BJ (cell line): ENCODE measurements around the gene MT1M. TPM values are rescaled to one million over a fixed set of nuclear protein-coding genes. Genes with fewer than 3 reads are reported as not detected.
"Not testable (repeated sequence)": the region's sequence is repeated elsewhere in the genome, so short reads cannot be mapped to it uniquely, and the experiment has no call there.

Experiments used
- CTCF ChIA-PET: fragments of 350-600 bp; formaldehyde crosslinking; extraction: SDS; loops from one replicate; lab custom pipeline; 2021; ENCODE audit warnings: antibody characterized with exemption, inconsistent platforms; lab: Yijun Ruan, JAX
- POLR2A ChIA-PET: fragments of 300-600 bp; sonication (Branson Sonifier 250); formaldehyde crosslinking; extraction: SDS; loops from one replicate; lab custom pipeline; 2021; ENCODE audit warnings: antibody characterized with exemption; lab: Charles Lee
- DNase-seq: peaks from one replicate; pipeline ENCODE4 v3.0.0-alpha.2; 2011; ENCODE audit warnings: low read depth
- H3K27me3 ChIP-seq: 2 replicates; pipeline ENCODE4 v1.6.0; 2011; ENCODE audit warnings: low read length; ENCODE audit not compliant: control insufficient read depth, insufficient read depth
- H3K36me3 ChIP-seq: 2 replicates; pipeline ENCODE4 v1.5.1; 2011; ENCODE audit warnings: low read length; ENCODE audit not compliant: control insufficient read depth, insufficient read depth
- H3K4me3 ChIP-seq: 2 replicates; pipeline ENCODE4 v1.5.1; 2011; ENCODE audit warnings: low read depth, mild to moderate bottlenecking, control low read depth, low read length
- CTCF ChIP-seq: IDR thresholded peaks from 2 replicates; pipeline ENCODE4 v1.5.1; 2011; ENCODE audit warnings: low read depth, mild to moderate bottlenecking, control low read depth, inconsistent platforms, low read length, moderate library complexity; ENCODE audit not compliant: insufficient read depth
- polyA plus RNA-seq: library from polyadenylated mRNA; depleted of rRNA; stranded (reverse); fragments of >200 nt; gene quantifications from 2 replicates; pipeline ENCODE4 v1.2.3, GENCODE V29; 2011

Gene MT1M
- polyA plus RNA-seq, 1 experiment: 0.94 TPM

- POLR2A ChIA-PET: no interaction called here
- no peaks in the 10 kb centered on the region for H3K36me3 ChIP-seq
- CTCF ChIA-PET: interaction anchor here (1.2 kb wide), 1 partner anchor 34 kb away, joined by 3 read pairs; no protein-coding TSS in a partner anchor
- H3K4me3 ChIP-seq: no peak within 1 kb of the TSS
- H3K27me3 ChIP-seq: peaks cover 72% of the 10 kb centered on the region
- no peak for DNase-seq
- TF ChIP-seq CTCF: no peak
These were observed 35.4 kb downstream of the MT1M start, which contains the start of gene MT1G for GRCh38 chr16:56667581-56668571. MT1G (minus strand) TSS chr16:56668065; CDS start chr16:56667993, 72 bp downstream.

GRCh38 chr16:56669005-56669839, 36.8 kb downstream of the MT1M start, which contains the start of gene MT1H:
MT1H (plus strand) TSS chr16:56669814; CDS start chr16:56669885, 71 bp downstream.
- Histone ChIP-seq H3K4me3 (no peak within 1 kb of the TSS), H3K36me3 (no peaks in the 10 kb centered on the region), H3K27me3 (peaks cover 68% of the 10 kb centered on the region)
- ChIA-PET CTCF (interaction anchor here (1.2 kb wide), 1 partner anchor 33 kb away, joined by 3 read pairs; no protein-coding TSS in a partner anchor), POLR2A (interaction anchor here (0.6 kb wide), 1 partner anchor 12 kb away, joined by 16 read pairs; no protein-coding TSS in a partner anchor)
- no peak for TF ChIP-seq CTCF
- no peak for DNase-seq

- CTCF ChIA-PET: interaction anchor here (1.2 kb wide), 1 partner anchor 32 kb away, joined by 4 read pairs; no protein-coding TSS in a partner anchor
These were observed 37.6 kb downstream of the MT1M start for GRCh38 chr16:56669840-56670619.

GRCh38 chr16:56670620-56670934, 38.1 kb downstream of the MT1M start:
- POLR2A ChIA-PET: no interaction called here
- TF ChIP-seq CTCF: no peak
- DNase-seq: no peak
- H3K27me3 ChIP-seq: peaks cover 60% of the 10 kb centered on the region
- no peak overlapping the region for H3K4me3 ChIP-seq
- CTCF ChIA-PET: interaction anchor here (1.2 kb wide), 1 partner anchor 31 kb away, joined by 4 read pairs; no protein-coding TSS in a partner anchor
- no peaks in the 10 kb centered on the region for H3K36me3 ChIP-seq

More at GRCh38 chr16:56669840-56670619, 37.6 kb downstream of the MT1M start:
- H3K4me3 ChIP-seq: no peak overlapping the region
- TF ChIP-seq CTCF: no peak
- peaks cover 61% of the 10 kb centered on the region for H3K27me3 ChIP-seq
- POLR2A ChIA-PET: no interaction called here
- DNase-seq: no peak
- no peaks in the 10 kb centered on the region for H3K36me3 ChIP-seq

- DNase-seq, POLR2A ChIA-PET, H3K4me3 ChIP-seq, H3K36me3 ChIP-seq: not testable (repeated sequence)
- peaks cover 54% of the 10 kb centered on the region for H3K27me3 ChIP-seq
- CTCF ChIA-PET: interaction anchor here (1.1 kb wide), 1 partner anchor 30 kb away, joined by 3 read pairs; no protein-coding TSS in a partner anchor
These were observed 39.2 kb downstream of the MT1M start for GRCh38 chr16:56671691-56672090.

GRCh38 chr16:56672171-56672570, 39.7 kb downstream of the MT1M start:
- DNase-seq, POLR2A ChIA-PET, H3K4me3 ChIP-seq, H3K36me3 ChIP-seq: not testable (repeated sequence)
- peaks cover 51% of the 10 kb centered on the region for H3K27me3 ChIP-seq
- CTCF ChIA-PET: interaction anchor here (0.6 to 2.6 kb wide), 4 partner anchors 12 to 121 kb away, joined by 3 to 12 read pairs (median 4); partner anchors contain the start of gene MT1X
